ENCODE data around the gene UBE2S.
"Not testable (repeated sequence)": the region's sequence is repeated elsewhere in the genome, so short reads cannot be mapped to it uniquely, and the experiment has no call there.

The UBE2S gene

DNA sequence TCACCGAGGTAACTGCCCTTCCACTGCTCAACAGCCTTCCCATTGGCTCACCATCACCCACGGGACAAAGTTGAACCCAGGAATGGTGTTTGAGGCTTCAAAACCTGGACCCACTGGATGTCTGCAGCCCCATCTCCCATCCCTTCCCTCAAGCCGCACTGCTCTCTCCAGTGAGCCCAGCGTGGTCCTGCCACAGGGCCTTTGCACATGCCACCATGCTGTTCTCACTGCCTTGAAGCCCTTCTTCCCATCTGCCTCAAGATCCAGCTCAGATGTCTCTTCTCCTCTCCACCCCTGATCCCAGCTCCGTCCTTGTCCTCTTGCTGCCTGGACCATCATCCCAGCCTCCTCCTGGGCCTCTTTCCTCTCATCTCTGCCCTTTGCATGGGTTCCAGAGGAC lies 31.5 kb upstream of the UBE2S start:
- DNase-seq, result no peak

DNA sequence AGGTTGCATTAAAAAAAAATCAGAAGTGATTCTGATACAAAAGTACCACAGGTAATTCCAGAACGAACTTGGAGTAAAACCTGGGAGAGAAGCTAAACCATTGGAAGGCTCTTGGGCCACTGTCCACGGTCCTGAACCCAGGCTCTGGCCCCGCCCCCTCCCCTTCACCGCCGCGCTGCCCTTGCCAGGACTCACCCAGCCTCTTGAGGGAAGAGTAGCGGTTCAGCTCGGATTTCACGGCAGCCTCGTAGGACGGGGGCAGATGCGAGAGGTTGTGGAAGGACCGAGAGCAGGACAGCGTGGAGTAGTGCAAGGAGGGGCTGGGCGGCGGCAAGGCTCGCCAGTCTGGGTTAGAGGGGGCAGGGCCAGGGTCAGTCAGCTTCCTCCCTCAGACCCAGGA lies 29.8 kb upstream of the UBE2S start:
- DNase-seq, result no peak

DNA sequence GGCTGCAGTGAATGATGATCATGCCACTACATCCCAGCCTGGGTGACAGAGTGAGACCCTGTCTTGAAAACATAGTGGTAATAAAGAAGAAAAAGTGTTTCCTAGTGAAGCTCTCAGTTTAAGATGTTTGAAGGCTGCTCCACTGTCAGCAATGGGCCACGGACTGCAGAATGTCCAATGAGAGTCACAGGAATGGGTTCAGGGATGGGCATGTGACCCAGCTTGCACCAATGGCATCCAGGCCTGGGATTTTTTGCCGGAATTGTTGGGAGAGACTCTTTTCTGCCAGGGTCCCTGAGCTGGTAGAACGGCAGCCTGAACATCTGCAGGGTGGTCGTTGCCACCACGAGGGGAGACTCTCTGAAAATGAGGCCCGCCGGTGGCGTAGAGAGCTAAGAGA lies 29.3 kb upstream of the UBE2S start:
- no peak for DNase-seq

DNA sequence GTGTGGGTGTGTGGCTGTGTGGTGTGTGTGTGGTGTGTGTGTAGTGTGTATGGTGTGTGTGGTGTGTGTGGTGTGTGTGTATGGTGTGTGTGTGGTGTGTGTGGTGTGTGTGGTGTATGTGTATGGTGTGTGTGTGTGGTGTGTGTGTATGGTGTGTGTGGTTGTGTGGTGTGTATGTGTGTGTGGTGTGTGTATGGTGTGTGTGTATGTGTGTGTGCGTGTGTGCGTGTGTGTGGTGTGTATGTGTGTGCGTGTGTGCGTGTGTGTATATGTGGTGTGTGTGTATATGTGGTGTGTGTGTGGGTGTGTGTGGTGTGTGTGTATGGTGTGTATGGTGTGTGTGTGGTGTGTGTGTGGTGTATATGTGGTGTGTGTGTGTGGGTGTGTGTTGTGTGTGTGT lies 27.4 kb upstream of the UBE2S start:
- DNase-seq, result no peak

DNA sequence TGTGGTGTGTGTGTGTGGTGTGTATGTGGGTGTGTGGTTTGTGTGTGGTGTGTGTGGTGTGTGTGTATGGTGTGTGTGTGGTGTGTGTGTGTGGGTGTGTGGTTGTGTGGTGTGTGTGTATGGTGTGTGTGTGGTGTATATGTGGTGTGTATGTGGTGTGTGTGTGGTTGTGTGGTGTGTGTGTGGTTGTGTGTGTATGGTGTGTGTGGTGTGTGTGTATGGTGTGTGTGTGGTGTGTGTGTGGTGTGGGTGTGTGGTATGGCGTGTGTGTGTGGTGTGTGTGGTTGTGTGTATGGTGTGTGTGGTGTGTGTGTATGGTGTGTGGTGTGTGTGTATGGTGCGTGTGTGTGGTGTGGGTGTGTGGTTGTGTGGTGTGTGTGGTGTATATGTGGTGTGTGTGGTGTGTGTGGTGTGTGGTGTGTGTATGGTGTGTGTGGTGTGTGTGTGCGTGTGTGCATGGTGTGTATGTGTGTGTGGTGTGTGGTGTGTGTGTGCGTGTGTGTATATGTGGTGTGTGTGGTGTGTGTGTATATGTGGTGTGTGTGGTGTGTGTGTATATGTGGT lies 26.9 kb upstream of the UBE2S start:
- no peak for DNase-seq

DNA sequence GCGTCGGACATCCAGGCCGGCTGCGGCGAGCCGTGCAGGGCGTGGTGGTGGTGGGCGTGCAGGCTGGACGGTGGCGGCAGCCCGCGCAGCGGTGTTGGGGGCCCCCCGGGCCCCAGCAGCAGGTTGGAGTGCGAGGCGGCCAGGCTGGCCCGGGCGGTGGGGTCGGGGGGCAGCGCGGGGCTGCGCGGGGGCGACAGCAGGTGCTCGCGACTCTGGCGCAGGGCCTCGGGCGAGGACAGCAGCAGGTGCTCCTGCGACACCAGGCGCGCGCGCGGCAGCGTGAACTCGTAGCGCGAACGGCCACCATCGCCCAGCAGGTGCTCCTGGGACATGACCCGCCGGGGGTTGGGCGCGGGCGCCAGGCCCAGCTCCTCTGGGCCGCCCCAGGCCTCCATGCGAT lies 25.7 kb upstream of the UBE2S start:
- DNase-seq, result no peak

DNA sequence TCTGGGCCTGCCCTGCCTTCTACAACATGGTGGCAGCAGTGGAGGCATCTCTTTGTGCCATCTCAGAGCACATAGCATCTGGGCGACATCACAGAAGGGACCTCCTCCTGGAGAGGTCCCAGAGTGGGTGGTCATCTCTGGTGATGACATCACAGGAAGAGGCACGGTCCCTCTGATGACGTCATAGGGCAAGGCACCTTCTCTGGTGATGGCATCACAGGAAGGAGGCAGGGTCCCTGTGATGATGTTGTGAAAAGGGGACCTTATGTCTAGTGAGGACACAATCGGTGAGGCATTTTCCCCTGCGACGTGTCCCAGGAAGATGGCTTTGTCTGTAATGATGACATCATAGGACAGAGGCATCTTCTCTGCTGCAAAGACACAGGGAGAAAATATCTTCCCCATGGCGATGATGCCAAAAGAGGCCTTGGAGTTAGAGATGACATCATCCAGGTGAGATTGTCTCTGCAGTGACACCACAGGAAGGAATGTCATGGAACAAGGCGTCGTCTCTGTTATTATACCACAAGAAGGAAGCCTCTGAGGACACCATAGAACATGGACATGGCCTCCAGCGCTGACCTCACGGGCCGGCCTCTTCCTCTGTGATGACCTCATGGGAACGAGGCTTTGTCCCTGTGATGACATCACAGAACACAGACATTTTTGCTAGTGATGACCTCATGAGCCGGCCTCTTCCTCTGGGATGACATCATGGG lies 24.8 kb upstream of the UBE2S start:
- no peak for DNase-seq

DNA sequence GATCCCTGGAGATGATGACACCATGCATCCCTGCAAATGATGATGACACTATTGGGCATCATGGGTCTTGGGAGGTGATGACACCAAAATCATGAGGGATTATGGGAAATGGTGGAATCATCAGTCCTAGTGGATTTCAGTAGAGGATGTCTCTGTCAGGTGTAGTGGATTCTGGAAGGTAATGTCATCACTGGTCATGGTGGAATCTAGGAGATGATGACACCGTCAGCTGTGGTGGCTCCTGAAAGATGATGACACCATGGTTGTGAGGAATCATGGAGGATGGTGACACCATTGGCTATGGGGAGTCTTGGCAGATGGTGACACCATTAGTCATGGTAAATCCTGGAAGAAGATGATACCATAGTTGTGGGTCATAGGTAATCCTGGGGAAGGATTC lies 23.6 kb upstream of the UBE2S start:
- no peak for DNase-seq

DNA sequence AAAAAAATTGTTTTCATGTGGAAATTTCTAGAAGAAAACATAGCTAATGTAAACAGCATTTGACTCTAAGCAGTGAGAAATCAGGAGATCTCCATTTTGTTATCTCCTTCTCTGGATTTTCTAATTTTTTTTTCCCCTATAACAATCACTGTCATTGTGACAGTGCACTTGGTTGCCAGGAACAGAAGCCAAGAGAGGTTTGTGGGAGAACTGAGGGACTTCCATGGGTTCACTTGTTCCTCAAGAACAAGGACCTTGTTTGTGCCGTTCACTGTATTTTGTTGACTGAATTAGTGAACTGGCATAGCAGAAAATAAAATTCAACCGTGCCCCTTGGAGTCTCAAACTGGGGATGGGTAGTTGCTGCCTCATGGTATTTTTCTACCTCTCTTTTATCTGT lies 18.5 kb upstream of the UBE2S start:
- DNase-seq, result no peak

DNA sequence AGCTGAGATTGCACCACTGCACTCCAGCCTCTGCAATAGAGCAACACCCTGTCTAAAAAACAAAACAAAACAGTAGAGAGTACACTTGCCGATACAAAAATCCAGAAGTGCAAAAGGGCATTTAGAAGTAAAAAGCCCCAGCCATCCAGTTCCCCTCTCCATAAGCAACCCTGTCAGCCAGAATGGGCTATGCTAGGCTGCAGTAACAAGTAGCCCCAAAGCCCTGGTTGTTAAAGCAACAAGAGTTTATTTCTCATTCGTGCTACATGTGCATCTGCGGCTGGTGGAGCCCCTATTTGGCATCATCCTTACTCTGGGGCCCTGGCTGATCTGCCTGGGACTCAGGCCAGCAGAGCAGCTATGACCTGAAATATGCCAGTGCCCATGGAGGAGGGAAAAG lies 16.9 kb upstream of the UBE2S start:
- no peak for DNase-seq

DNA sequence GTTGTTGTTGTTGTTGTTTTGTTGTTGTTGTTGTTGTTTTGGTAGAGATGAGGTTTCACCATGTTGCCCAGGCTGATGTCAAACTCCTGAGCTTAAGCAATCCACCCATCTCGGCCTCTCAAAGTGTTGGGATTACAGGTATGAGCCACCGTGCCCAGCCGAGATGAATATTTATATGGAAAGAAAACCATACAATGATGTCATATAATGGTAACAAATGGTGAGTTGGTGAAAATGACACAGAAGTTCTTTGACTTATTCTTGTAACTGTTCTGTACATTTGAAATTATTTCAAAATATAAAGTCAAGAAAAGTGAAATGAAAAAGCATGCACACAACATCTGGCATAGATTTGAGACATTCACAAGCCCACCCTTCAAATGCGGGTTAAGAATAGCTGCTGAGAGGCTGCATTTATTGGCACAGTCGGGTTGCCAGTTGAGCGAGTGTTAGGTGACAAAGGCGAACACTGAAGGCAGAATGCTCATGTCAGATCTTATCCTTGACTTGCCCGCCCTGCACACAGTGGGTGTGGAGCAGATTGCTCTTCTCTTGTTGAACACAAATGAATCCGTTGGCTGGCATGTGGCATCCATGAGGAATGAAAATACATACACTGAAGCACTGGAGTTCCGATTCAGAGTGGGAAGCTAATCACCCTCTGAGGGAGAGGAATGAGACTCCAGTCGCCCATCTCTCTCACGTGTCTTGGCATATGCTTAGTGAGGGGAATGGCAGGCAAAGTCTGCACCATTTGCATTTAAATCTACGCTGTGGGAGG lies 15.8 kb upstream of the UBE2S start:
- DNase-seq, result no peak

DNA sequence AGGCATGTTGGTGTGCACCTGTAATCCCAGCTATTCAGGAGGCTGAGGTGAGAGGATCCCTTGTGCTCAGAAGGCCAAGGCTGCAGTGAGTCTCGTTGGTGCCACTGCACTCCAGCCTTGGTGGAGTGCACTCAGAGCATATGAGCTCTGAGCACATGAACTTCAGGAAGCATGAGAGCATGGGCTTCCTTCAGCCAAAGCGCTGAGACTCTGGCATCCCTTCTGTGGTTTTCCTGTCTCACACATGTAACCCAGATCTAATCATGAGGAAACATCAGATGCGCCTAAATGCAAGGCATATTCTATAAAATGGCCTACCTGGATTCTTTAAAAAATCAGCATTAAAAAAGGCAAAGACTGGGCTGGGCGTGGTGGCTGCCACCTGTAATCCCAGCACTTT lies 13.7 kb upstream of the UBE2S start:
- DNase-seq, result peak; percentile 51

DNA sequence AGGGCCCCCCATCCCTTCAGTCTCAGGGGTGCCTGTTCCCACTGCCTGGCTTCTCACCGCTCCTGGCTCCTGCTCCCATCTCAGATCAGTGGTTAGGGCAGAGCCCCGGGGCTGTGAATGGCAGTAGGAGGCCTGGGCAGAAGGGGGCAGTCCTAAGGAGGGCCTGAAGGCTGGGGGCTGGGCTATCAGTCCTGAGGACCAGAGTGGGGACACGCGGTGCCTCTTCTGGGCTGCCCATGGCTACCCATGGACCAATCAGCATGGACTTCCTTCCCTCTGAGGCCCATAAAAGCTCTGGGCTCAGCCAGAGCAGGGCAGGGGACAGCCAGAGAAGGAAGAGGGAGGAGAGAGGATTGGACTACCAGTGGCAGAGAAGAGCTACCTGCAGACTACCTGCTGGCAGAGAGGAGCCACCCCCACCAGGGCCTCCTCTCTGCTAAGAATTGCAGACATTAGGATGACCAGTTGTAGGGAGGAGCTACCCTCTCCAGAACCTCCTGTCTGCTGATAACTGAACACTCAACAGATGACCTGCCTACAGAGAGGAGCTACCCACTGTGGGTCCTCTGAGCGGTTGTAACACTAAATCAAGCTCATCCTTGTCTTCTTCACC lies 12.1 kb upstream of the UBE2S start:
- no peak for DNase-seq

DNA sequence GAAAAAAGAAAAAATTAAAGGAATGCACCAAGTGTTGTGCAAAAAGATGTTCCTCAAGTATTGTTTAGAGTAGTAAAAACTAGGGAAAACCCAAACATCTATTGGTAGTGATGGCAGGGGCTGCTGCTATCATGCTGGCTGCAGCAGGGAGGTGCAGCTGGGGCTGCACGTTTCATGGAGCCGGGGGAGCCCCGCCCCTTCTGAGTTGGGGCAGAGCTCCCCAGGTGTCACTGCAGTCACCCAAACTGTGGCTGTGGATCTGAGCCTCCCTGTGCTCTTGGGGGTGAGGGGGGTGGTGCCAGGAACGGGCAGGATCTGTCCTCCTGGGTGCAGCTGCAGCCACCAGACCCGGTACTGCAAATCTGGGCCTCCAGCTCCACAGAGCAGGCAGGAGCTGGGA lies 11.5 kb upstream of the UBE2S start:
- DNase-seq, result no peak

DNA sequence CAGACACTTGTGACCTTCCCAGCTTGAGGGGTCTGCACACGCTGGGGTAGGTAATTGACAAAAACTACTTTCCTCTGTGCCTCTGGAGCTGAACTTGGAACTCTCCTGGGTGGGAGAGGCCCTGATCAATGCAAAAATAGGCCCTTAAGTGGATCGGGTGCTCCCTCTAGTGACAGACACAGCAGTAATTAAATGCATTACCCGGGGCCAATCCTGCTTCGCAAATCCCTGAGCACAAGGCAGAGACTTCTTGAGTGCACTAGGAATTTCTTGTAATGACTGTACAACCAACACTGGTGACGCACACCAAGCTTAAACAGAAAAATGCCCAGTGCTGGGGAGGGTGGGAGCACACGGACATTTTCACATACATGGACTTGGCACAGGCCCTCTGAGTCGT lies 10.6 kb upstream of the UBE2S start:
- DNase-seq, result peak; percentile 61

DNA sequence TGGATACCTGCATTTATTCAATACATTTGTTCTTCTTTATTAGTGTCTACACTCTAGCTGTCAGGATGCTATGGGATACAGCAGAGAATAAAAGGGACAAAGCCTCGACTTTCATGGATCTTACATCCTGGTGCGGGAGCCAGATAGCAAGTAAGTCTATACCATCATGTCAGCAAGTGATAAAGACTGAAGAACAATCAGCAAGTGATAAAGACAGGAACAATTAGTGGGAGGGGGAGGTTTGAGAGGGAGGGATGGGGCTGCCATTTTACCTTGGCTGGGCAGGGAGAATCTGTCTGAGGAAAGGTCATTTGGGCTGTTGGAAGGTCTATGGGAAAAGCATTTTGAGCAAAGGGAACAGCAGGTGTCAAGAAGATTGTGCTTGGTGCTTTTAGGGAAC lies 2.6 kb upstream of the UBE2S start:
- DNase-seq, result no peak

DNA sequence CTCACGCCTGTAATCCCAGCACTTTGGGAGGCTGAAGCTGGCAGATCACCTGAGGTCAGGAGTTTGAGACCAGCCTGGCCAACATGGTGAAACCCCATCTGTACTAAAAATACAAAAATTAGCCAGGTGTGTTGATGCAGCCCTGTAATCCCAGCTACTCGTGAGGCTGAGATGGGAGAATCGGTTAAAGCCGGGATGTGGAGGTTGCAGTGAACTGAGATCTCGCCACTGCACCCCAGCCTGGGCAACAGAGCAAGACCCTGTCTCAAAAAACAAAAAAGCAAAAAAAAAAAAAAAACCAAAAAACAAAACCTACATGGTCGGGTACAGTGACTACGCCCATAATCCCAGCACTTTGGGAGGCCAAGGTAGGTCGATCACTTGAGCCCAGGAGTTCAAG lies 1.6 kb upstream of the UBE2S start:
- DNase-seq, result not testable (repeated sequence)

DNA sequence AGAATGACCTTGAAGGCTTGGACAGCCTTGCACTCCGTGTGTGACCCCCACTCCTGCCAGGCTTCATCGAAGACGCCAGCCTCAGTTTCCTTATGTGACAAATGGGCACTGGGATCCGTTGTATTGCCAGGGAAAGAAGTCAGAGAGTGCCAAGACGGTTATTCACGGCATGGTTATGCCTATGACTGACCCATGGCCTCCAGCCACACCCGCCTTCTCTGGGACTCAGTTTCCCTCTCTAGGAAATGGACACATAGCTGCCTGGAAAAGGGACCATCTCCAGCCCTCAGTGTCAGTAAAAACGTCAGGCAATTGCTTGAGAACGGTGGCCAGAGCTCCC lies 915 bp upstream of the UBE2S start:
- no peak for DNase-seq

DNA sequence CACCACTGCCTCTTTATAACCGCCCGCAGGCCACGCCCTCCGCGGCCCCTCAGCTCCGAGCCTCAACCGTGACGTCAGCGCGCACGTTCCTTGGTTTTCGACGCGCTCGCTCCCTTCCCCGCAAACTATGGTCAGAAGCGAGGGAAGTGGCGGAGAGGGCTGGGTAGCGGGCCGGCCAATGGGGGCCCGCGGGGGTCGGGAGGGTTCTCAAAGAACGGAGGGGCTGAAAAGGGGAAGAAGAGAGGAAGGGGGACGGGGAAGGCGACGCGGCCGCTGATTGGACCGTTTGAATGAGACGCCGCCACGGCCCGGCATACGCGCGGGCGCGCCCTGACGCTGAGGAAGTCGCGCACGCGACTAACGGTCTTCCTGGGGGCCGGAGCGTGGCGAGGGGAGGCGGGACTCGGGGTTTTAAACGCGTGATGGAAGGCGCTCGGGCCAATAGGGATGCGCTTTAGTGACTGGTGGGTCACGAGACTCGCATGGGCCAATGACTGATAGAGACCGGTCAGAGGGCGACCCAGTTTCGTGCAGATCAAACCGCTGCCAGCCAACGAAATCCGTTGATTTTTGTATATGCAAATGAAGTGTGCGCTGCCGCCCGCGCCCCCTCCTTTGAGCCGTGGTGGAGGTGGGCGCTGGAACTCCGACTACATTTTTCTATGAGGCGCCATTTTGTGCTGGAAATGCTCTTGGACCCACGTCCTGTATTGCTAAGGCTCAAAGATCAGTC lies 378 bp upstream of the UBE2S start:
- DNase-seq, result peak; percentile 99

DNA sequence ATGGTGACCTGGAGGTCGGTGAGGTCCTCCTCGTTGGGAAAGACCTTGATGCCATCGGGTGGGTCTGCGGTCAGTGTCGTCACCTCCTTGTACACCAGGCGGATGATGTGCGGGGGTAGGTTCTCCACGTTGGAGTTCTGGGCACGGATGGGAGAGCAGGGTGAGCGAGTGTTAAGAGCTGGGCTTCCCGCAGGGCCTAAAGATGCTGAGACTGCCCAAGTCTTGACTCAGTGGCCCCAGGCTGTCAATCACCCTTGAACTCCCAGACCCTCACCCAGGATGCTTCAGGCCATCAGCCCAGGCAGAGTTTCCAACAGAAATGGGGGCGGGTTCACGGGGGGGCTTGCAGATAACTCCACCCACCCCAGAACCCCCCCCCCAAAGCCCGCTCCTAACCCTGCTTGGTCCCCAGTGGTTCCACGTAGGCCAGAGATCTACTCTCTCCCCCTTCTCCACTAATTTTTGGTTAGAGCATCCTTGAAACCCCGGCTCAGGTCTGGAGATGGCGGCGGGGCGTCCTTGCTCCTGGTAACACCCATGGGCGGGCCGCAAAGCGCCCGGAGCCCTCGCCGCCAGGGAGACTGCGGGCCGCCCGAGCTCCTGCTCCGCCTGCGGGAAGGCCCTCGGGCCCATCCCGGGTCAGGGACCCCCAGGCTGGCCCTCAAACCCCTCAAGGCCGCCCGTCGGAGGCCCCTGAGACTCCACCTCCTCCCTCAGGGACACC lies 600 bp downstream of the UBE2S start:
- no peak for DNase-seq

DNA sequence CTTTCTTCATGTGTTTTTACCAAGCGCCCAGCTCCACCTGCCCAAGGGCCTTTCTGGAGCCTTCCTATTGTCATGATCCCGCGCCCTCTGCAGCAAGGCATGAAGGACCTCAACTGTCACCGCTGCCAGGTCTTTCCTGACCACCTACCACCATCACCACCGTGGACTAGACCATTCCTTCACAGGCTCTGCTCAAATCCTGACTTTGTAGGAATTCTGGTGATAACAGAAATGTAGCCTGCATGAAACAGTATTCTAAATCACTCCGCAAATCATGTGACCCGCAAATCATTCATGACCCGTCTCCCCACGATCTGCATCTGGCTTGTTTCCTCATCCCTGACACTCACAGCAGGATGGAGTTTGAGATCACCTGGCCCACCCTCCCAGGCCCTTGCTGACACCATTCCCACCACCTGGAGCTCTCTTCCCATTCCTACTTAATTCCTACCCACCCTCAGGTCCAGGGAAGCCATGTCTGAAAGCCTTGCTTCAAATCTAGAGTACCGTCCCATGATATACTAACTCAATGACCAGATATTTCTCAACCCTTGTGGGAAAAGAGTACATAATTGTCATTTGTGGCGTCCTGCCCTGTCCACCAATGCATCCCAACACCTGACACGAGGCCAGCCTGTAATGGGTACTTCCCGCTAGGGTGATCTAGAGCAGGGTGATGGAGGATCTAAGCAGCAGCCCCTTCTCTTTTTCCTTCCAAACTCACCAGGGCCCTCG lies 1.3 kb downstream of the UBE2S start:
- no peak for DNase-seq

DNA sequence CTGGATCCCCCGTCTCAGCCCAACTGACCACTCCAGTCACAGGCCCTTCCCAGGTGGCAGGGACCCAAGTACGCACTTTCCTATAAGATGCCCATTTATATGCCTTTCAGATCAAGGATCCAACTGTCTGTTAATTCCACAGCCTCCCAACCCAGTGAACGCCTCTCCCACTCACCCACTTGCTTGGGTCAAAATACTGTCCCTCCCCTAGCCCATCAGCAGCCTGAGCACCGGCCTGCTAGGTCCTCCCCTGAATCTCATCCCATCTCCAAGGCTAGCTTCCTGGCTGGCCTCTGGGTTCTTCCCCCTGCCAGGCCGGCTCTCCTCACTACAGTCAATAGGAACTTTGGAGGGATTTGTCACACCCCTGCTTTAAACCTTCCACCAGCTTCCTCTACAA lies 1.9 kb downstream of the UBE2S start:
- no peak for DNase-seq
